ENCODE results near the gene TCHHL1.

DNA sequence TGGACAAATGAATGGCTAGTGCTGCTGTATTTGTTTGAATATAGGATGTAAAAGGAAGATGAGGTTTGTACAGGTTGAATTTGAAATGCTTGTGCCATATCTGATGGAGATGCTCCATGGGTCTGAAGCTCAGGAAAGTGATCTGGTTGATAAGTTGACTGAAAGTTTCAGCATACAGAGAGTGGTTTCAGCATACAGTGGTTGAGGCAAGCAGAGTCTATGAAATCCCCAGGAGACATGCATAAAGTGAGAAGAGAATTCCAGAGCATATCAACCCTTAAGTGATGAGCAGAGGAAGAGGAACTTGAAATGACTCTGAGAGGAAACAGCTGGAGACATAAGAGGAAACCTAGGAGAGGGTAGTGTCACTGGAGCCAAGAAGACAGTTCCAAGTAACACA lies 21.7 kb downstream of the TCHHL1 start:
- TF ChIP-seq, protein P1, sequence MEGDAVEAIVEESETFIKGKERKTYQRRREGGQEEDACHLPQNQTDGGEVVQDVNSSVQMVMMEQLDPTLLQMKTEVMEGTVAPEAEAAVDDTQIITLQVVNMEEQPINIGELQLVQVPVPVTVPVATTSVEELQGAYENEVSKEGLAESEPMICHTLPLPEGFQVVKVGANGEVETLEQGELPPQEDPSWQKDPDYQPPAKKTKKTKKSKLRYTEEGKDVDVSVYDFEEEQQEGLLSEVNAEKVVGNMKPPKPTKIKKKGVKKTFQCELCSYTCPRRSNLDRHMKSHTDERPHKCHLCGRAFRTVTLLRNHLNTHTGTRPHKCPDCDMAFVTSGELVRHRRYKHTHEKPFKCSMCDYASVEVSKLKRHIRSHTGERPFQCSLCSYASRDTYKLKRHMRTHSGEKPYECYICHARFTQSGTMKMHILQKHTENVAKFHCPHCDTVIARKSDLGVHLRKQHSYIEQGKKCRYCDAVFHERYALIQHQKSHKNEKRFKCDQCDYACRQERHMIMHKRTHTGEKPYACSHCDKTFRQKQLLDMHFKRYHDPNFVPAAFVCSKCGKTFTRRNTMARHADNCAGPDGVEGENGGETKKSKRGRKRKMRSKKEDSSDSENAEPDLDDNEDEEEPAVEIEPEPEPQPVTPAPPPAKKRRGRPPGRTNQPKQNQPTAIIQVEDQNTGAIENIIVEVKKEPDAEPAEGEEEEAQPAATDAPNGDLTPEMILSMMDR (IDR thresholded peaks at IDR 0.05): no peak
- TF ChIP-seq FOXP1 (CRISPR knock-in tag; IDR thresholded peaks at IDR 0.05; ENCODE audit: borderline replicate concordance) (no peak), ZNF121 (CRISPR knock-in tag; IDR thresholded peaks at IDR 0.05) (no peak), NR3C1 (CRISPR knock-in tag; conservative IDR thresholded peaks at IDR 0.05; ENCODE audit: low read depth) (no peak), ZBTB21 (CRISPR knock-in tag; IDR thresholded peaks at IDR 0.05; ENCODE audit: borderline replicate concordance) (no peak), TCF7 (CRISPR knock-in tag; IDR thresholded peaks at IDR 0.05; ENCODE audit: low read depth) (no peak), E2F1 (CRISPR knock-in tag; IDR thresholded peaks at IDR 0.05) (no peak)
- TF ChIP-seq, protein P2, sequence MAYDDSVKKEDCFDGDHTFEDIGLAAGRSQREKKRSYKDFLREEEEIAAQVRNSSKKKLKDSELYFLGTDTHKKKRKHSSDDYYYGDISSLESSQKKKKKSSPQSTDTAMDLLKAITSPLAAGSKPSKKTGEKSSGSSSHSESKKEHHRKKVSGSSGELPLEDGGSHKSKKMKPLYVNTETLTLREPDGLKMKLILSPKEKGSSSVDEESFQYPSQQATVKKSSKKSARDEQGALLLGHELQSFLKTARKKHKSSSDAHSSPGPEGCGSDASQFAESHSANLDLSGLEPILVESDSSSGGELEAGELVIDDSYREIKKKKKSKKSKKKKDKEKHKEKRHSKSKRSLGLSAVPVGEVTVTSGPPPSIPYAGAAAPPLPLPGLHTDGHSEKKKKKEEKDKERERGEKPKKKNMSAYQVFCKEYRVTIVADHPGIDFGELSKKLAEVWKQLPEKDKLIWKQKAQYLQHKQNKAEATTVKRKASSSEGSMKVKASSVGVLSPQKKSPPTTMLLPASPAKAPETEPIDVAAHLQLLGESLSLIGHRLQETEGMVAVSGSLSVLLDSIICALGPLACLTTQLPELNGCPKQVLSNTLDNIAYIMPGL (CRISPR knock-in tag; IDR thresholded peaks at IDR 0.05): no peak
- TF ChIP-seq, protein P3, sequence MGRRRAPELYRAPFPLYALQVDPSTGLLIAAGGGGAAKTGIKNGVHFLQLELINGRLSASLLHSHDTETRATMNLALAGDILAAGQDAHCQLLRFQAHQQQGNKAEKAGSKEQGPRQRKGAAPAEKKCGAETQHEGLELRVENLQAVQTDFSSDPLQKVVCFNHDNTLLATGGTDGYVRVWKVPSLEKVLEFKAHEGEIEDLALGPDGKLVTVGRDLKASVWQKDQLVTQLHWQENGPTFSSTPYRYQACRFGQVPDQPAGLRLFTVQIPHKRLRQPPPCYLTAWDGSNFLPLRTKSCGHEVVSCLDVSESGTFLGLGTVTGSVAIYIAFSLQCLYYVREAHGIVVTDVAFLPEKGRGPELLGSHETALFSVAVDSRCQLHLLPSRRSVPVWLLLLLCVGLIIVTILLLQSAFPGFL (CRISPR knock-in tag; IDR thresholded peaks at IDR 0.05; ENCODE audit: borderline replicate concordance): no peak
- TF ChIP-seq, protein P4, sequence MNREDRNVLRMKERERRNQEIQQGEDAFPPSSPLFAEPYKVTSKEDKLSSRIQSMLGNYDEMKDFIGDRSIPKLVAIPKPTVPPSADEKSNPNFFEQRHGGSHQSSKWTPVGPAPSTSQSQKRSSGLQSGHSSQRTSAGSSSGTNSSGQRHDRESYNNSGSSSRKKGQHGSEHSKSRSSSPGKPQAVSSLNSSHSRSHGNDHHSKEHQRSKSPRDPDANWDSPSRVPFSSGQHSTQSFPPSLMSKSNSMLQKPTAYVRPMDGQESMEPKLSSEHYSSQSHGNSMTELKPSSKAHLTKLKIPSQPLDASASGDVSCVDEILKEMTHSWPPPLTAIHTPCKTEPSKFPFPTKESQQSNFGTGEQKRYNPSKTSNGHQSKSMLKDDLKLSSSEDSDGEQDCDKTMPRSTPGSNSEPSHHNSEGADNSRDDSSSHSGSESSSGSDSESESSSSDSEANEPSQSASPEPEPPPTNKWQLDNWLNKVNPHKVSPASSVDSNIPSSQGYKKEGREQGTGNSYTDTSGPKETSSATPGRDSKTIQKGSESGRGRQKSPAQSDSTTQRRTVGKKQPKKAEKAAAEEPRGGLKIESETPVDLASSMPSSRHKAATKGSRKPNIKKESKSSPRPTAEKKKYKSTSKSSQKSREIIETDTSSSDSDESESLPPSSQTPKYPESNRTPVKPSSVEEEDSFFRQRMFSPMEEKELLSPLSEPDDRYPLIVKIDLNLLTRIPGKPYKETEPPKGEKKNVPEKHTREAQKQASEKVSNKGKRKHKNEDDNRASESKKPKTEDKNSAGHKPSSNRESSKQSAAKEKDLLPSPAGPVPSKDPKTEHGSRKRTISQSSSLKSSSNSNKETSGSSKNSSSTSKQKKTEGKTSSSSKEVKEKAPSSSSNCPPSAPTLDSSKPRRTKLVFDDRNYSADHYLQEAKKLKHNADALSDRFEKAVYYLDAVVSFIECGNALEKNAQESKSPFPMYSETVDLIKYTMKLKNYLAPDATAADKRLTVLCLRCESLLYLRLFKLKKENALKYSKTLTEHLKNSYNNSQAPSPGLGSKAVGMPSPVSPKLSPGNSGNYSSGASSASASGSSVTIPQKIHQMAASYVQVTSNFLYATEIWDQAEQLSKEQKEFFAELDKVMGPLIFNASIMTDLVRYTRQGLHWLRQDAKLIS (CRISPR knock-in tag; IDR thresholded peaks at IDR 0.05; ENCODE audit: borderline replicate concordance): no peak

All from WTC11 (cell line).